ENCODE results near the gene ABRAXAS1.

GRCh38 chr4:83516042-83516772, 31.3 kb upstream of the ABRAXAS1 start:
- TF ChIP-seq CTCF (conservative IDR thresholded peaks at IDR 0.05; ENCODE audit: low read depth, low read length) (no peak), EZH2 (IDR thresholded peaks at IDR 0.05; ENCODE audit: borderline replicate concordance, low read depth, low read length, poor library complexity, severe bottlenecking) (no peak)

Measured in A673 (cell line).